Stimulated activated CD4-positive, alpha-beta T cell treated with anti-CD3 and anti-CD28 coated beads, Interleukin-12 subunit alpha, Interleukin-12 subunit beta, amount 100 ng/mL, for 24 hours (primary cell): ENCODE results near the gene BPIFB1.

Experiments used
- DNase-seq, 2 experiments: peaks; one replicate each; pipeline ENCODE4 v3.0.0-alpha.2; 2020; ENCODE audit warnings: low read depth in 2 of 2

Gene BPIFB1

GRCh38 chr20:33272155-33272873 lies 10.7 kb upstream of the BPIFB1 start:
- no peak for DNase-seq

GRCh38 chr20:33273117-33273851 lies 9.7 kb upstream of the BPIFB1 start:
- DNase-seq = no peak

- DNase-seq = no peak
These were observed 7.8 kb upstream of the BPIFB1 start for GRCh38 chr20:33275215-33275614.

GRCh38 chr20:33275871-33276270 lies 7.1 kb upstream of the BPIFB1 start:
- DNase-seq = no peak

- no peak for DNase-seq
These were observed 6.5 kb upstream of the BPIFB1 start for GRCh38 chr20:33276303-33277113.

GRCh38 chr20:33277471-33278441 lies 5.3 kb upstream of the BPIFB1 start:
- DNase-seq = no peak

- no peak for DNase-seq
These were observed 4.3 kb upstream of the BPIFB1 start for GRCh38 chr20:33278700-33279099.

- no peak for DNase-seq
These were observed 3.6 kb upstream of the BPIFB1 start for GRCh38 chr20:33279261-33279910.

- no peak for DNase-seq
These were observed 2.9 kb upstream of the BPIFB1 start for GRCh38 chr20:33280000-33280680.

- no peak for DNase-seq
These were observed 2.2 kb upstream of the BPIFB1 start for GRCh38 chr20:33280775-33281174.

GRCh38 chr20:33281550-33282146 lies 1.4 kb upstream of the BPIFB1 start:
- DNase-seq = no peak

- DNase-seq = no peak
These were observed 649 bp upstream of the BPIFB1 start for GRCh38 chr20:33282196-33282934.

- no peak for DNase-seq
These were observed 1.3 kb downstream of the BPIFB1 start for GRCh38 chr20:33284284-33284683.

- DNase-seq = no peak
These were observed 1.9 kb downstream of the BPIFB1 start for GRCh38 chr20:33284937-33285336.

- no peak for DNase-seq
These were observed 3.0 kb downstream of the BPIFB1 start for GRCh38 chr20:33285861-33286495.

GRCh38 chr20:33287884-33288283 lies 4.9 kb downstream of the BPIFB1 start:
- no peak for DNase-seq

- no peak for DNase-seq
These were observed 7.8 kb downstream of the BPIFB1 start for GRCh38 chr20:33290852-33291251.

GRCh38 chr20:33291416-33291815 lies 8.4 kb downstream of the BPIFB1 start:
- no peak for DNase-seq
